Mesenchymal stem cell (in vitro differentiated cells and primary cell): ENCODE results near the gene NFKB1.

Source experiments
- DNase-seq: peaks from one replicate; pipeline ENCODE4 v3.0.0-alpha.2; 2013
- H2AFZ ChIP-seq: one replicate; pipeline ENCODE4 v1.6.1; 2013; ENCODE audit warnings: low read depth, mild to moderate bottlenecking, control low read depth, inconsistent platforms, low read length, moderate library complexity
- H2AK5ac ChIP-seq: 2 replicates; pipeline ENCODE4 v1.6.1; 2013; ENCODE audit warnings: low read length, moderate library complexity, mild to moderate bottlenecking, inconsistent platforms; ENCODE audit not compliant: severe bottlenecking
- H2BK120ac ChIP-seq: one replicate; pipeline ENCODE4 v1.6.1; 2013; ENCODE audit warnings: low read depth, mild to moderate bottlenecking, inconsistent platforms, low read length, moderate library complexity
- H2BK12ac ChIP-seq, 2 experiments: one replicate each; pipeline ENCODE4 v1.6.1; 2013; ENCODE audit warnings: inconsistent platforms in 2 of 2, low read length in 2 of 2, mild to moderate bottlenecking in 2 of 2, moderate library complexity in 2 of 2, control low read depth in 1 of 2
- H2BK15ac ChIP-seq: one replicate; pipeline ENCODE4 v1.6.1; 2013; ENCODE audit warnings: mild to moderate bottlenecking, low read depth, inconsistent platforms; ENCODE audit not compliant: poor library complexity, severe bottlenecking
- H2BK5ac ChIP-seq: 2 replicates; pipeline ENCODE4 v1.6.1; 2013; ENCODE audit warnings: low read depth, mild to moderate bottlenecking, low read length, control low read depth, inconsistent platforms; ENCODE audit not compliant: poor library complexity, severe bottlenecking
- H3K14ac ChIP-seq, 2 experiments: one replicate each; pipeline ENCODE4 v1.6.1; 2013; ENCODE audit warnings: inconsistent platforms in 2 of 2, low read length in 2 of 2, control low read depth in 1 of 2, mild to moderate bottlenecking in 1 of 2, moderate library complexity in 1 of 2
- H3K18ac ChIP-seq, 2 experiments: one replicate each; pipeline ENCODE4 v1.6.1; 2013; ENCODE audit warnings: inconsistent platforms in 2 of 2, low read length in 2 of 2, control low read depth in 1 of 2, low read depth in 1 of 2, mild to moderate bottlenecking in 1 of 2
- H3K23ac ChIP-seq, 2 experiments: one replicate each; pipeline ENCODE4 v1.6.1; 2013; ENCODE audit warnings: inconsistent platforms in 2 of 2, low read length in 2 of 2, mild to moderate bottlenecking in 2 of 2, moderate library complexity in 2 of 2, control low read depth in 1 of 2
- H3K27ac ChIP-seq: 2 replicates; pipeline ENCODE4 v1.5.1; 2013; ENCODE audit warnings: mild to moderate bottlenecking, moderate library complexity, low read length, control low read depth, inconsistent platforms; ENCODE audit not compliant: poor library complexity, severe bottlenecking
- H3K27me3 ChIP-seq, 2 experiments: 2 replicates each; pipeline versions ENCODE4 v1.6.1 to v1.7.0; 2013; ENCODE audit warnings: low read length in 2 of 2, mild to moderate bottlenecking in 2 of 2, moderate library complexity in 2 of 2, control low read depth in 1 of 2, inconsistent platforms in 1 of 2; ENCODE audit not compliant: control insufficient read depth in 1 of 2, insufficient read depth in 1 of 2
- H3K36me3 ChIP-seq, 2 experiments: 2 replicates each; pipeline versions ENCODE4 v1.6.1 to v1.7.0; 2013; ENCODE audit warnings: low read length in 2 of 2, control low read depth in 1 of 2, inconsistent platforms in 1 of 2, low read depth in 1 of 2, mild to moderate bottlenecking in 1 of 2; ENCODE audit not compliant: insufficient read depth in 2 of 2, control insufficient read depth in 1 of 2
- H3K4ac ChIP-seq, 2 experiments: one replicate each; pipeline ENCODE4 v1.6.1; 2013; ENCODE audit warnings: inconsistent platforms in 2 of 2, low read length in 2 of 2, mild to moderate bottlenecking in 2 of 2, moderate library complexity in 2 of 2, control low read depth in 1 of 2, low read depth in 1 of 2
- H3K4me1 ChIP-seq: 2 replicates; pipeline ENCODE4 v1.6.1; 2013; ENCODE audit warnings: low read depth, low read length, control low read depth; ENCODE audit not compliant: control insufficient read depth, insufficient read depth
- H3K4me2 ChIP-seq: 2 replicates; pipeline ENCODE4 v1.6.1; 2013; ENCODE audit warnings: low read length, mild to moderate bottlenecking, inconsistent platforms; ENCODE audit not compliant: poor library complexity, severe bottlenecking
- H3K4me3 ChIP-seq, 2 experiments: 2 replicates each; pipeline versions ENCODE4 v1.5.1 to v1.7.0; 2013; ENCODE audit warnings: low read length in 2 of 2, mild to moderate bottlenecking in 2 of 2, control low read depth in 1 of 2, low read depth in 1 of 2; ENCODE audit not compliant: insufficient read depth in 1 of 2
- H3K79me1 ChIP-seq: replicated peaks from 2 replicates; pipeline ENCODE4 v1.6.1; 2013; ENCODE audit warnings: mild to moderate bottlenecking, control low read depth, low read length, inconsistent platforms; ENCODE audit not compliant: poor library complexity, severe bottlenecking
- H3K9ac ChIP-seq: 2 replicates; pipeline ENCODE4 v1.7.0; 2013; ENCODE audit warnings: mild to moderate bottlenecking, low read length, moderate library complexity
- H3K9me3 ChIP-seq: 2 replicates; pipeline ENCODE4 v1.7.0; 2013; ENCODE audit warnings: mild to moderate bottlenecking, low read length; ENCODE audit not compliant: control insufficient read depth
- H4K8ac ChIP-seq: one replicate; pipeline ENCODE4 v1.6.1; 2013; ENCODE audit warnings: inconsistent platforms, mild to moderate bottlenecking, low read length, moderate library complexity
- H4K91ac ChIP-seq: one replicate; pipeline ENCODE4 v1.6.1; 2013; ENCODE audit warnings: mild to moderate bottlenecking, low read length, inconsistent platforms
- WGBS: methylation state at CpG from one replicate; pipeline ENCODE4 v1.1.7; 2013; ENCODE audit warnings: mixed read lengths; 5-methylcytosine and 5-hydroxymethylcytosine counted together

The NFKB1 gene

DNA sequence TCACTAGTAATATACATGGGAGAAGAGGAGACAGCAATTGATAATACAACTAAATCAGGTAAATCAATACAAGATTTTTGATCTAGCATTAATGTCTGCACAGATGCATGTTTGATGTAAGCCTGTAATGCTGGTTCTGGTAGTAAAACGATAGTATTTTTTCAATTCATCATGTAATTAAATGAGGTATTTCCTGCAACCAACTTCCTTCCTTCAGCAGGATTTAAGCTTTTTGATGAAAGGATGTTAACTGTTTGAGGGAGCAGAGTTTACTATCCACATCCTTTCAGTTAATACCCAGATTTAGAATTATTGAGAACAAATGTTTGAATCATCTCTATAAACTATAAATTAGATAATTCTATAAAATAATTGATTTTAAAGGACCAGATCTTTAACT is 31.4 kb upstream of the NFKB1 start:
- no peak overlapping the region for H2BK120ac ChIP-seq
- no peak overlapping the region for H3K23ac ChIP-seq
- no peaks in the 10 kb centered on the region for H3K36me3 ChIP-seq
- no peak overlapping the region for H3K4me3 ChIP-seq
- H4K91ac ChIP-seq, result no peak overlapping the region
- H3K79me1 ChIP-seq, result no peaks in the 10 kb centered on the region
- H2BK5ac ChIP-seq, result no peak overlapping the region
- no peak overlapping the region for H3K14ac ChIP-seq
- no peak overlapping the region for H3K27ac ChIP-seq
- H3K4me1 ChIP-seq, result peaks cover 3% of the 10 kb centered on the region
- H3K4ac ChIP-seq, result no peak overlapping the region
- no peak overlapping the region for H2BK12ac ChIP-seq
- no peak overlapping the region for H2AK5ac ChIP-seq
- H4K8ac ChIP-seq, result no peak overlapping the region
- H3K9ac ChIP-seq, result no peak overlapping the region
- no peaks in the 10 kb centered on the region for H3K9me3 ChIP-seq
- no peak for DNase-seq
- no peak overlapping the region for H3K18ac ChIP-seq
- H3K4me2 ChIP-seq, result no peak overlapping the region
- no peak overlapping the region for H2BK15ac ChIP-seq
- WGBS, result no CpG with 5 or more reads among the region's 1 CpG
- H3K27me3 ChIP-seq, result no peaks in the 10 kb centered on the region
- no peak overlapping the region for H2AFZ ChIP-seq

DNA sequence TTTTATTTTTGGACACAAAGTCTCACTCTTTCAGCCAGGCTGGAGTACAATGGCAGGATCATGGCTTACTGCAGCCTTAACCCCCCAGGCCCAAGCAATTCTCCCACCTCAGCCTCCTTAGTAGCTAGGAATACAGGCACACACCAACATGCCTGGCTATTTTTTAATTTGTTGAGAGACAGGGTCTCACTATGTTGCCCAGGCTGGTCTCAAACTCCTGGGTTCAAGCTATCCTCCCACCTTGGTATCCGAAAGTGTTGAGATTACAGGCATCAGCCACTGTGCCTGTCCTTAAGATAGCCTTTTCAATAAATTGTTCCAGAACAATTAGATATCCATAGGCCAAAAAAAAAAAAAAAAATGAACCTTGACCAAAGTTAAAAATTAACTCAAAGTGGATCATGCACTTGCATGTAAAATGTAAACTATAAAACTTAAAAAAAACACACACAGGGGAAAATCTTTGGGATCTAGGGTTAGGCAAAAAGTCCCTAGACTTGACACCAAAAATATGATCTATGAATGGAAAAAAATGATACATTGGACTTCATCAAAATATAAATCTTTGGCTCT is 28.6 kb upstream of the NFKB1 start:
- Histone ChIP-seq H3K4me2 (no peak overlapping the region), H3K18ac (no peak overlapping the region), H4K8ac (no peak overlapping the region), H3K79me1 (no peaks in the 10 kb centered on the region), H2BK15ac (no peak overlapping the region), H3K36me3 (no peaks in the 10 kb centered on the region), H3K27me3 (no peaks in the 10 kb centered on the region), H2BK120ac (no peak overlapping the region), H3K27ac (no peak overlapping the region), H3K9me3 (no peaks in the 10 kb centered on the region), H2BK12ac (no peak overlapping the region), H2BK5ac (no peak overlapping the region), H2AFZ (no peak overlapping the region), H3K9ac (no peak overlapping the region), H3K14ac (no peak overlapping the region), H4K91ac (no peak overlapping the region), H2AK5ac (no peak overlapping the region), H3K4me3 (no peak overlapping the region), H3K4ac (no peak overlapping the region), H3K23ac (no peak overlapping the region), H3K4me1 (peaks cover 3% of the 10 kb centered on the region)
- DNase-seq, result no peak
- 67% methylated on average over 1 of the region's 1 CpG for WGBS

DNA sequence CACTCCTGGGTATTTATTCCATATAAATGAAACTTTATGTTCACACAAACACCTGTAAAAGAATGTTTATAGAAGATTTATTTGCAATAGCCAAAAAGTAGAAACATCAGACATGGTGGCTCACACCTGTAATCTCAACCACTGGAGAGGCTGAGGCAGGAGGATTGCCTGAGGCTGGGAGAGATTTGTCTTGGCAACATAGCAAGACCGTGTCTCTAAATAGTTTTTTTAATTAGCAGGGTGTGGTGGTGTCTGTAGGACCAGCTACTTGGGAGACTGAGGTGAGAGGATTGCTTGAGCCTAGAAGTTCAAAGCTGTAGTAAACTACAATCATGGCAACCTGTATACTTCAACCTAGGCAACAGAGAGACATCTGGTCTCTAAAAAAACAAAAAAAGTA is 27.7 kb upstream of the NFKB1 start:
- no peaks in the 10 kb centered on the region for H3K79me1 ChIP-seq
- H3K23ac ChIP-seq, result no peak overlapping the region
- H2AFZ ChIP-seq, result no peak overlapping the region
- H2AK5ac ChIP-seq, result no peak overlapping the region
- H2BK12ac ChIP-seq, result no peak overlapping the region
- no peak overlapping the region for H3K4ac ChIP-seq
- no peak overlapping the region for H3K4me3 ChIP-seq
- no peak overlapping the region for H2BK5ac ChIP-seq
- no peak overlapping the region for H4K8ac ChIP-seq
- WGBS, result 55% methylated on average over 1 of the region's 1 CpG
- no peaks in the 10 kb centered on the region for H3K36me3 ChIP-seq
- H3K14ac ChIP-seq, result no peak overlapping the region
- peaks cover 3% of the 10 kb centered on the region for H3K4me1 ChIP-seq
- H3K18ac ChIP-seq, result no peak overlapping the region
- no peaks in the 10 kb centered on the region for H3K27me3 ChIP-seq
- no peaks in the 10 kb centered on the region for H3K9me3 ChIP-seq
- no peak overlapping the region for H3K4me2 ChIP-seq
- no peak for DNase-seq
- H3K27ac ChIP-seq, result no peak overlapping the region
- H4K91ac ChIP-seq, result no peak overlapping the region
- no peak overlapping the region for H2BK15ac ChIP-seq
- no peak overlapping the region for H2BK120ac ChIP-seq
- H3K9ac ChIP-seq, result no peak overlapping the region

DNA sequence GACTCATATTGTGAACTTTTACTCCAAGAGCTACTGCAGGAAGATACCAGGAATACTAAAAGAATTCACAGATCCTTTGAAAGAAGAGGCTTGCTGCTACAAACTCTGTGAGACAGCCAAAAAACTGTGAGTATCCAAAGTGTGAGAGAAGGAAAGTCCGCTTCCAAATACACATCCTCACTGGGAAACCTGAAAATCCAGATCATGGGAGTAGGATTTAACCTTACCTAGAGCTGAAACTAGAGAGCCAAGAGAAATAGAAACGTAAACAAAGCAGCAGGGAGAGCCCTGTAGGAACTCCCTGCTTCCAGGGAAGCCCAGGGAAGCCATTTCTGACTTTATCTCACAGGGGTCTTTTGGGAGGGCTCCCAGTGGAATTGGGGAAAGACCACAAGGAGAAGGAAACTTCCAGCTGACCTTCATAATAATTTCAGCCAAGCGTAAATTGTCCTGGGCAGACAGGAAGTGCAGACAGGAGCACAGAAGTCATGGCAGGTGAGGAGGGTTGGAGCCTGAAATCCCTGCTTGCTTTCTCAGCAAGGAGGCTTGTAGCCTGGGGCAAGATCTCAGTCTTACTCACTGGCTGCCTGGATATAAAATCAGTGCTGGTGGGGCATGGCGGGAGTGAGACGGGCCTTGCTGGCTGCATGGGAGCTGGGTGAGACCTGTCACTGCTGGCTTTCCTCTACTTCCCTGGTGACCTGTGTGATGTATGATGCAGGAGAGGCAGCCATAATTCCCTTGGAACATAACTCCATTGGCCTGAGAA is 26.2 kb upstream of the NFKB1 start:
- no peak overlapping the region for H2BK5ac ChIP-seq
- no peak overlapping the region for H3K9ac ChIP-seq
- no peak overlapping the region for H2AFZ ChIP-seq
- no peak overlapping the region for H4K8ac ChIP-seq
- H2BK120ac ChIP-seq, result no peak overlapping the region
- no peak overlapping the region for H3K14ac ChIP-seq
- H3K4me2 ChIP-seq, result no peak overlapping the region
- H3K27me3 ChIP-seq, result no peaks in the 10 kb centered on the region
- no peak overlapping the region for H3K27ac ChIP-seq
- DNase-seq, result no peak
- H3K23ac ChIP-seq, result no peak overlapping the region
- H2BK15ac ChIP-seq, result no peak overlapping the region
- no peaks in the 10 kb centered on the region for H3K36me3 ChIP-seq
- peaks cover 3% of the 10 kb centered on the region for H3K4me1 ChIP-seq
- H3K4me3 ChIP-seq, result no peak overlapping the region
- H2BK12ac ChIP-seq, result no peak overlapping the region
- WGBS, result 95% methylated on average over 5 of the region's 5 CpGs
- H3K9me3 ChIP-seq, result no peaks in the 10 kb centered on the region
- no peak overlapping the region for H3K18ac ChIP-seq
- H4K91ac ChIP-seq, result no peak overlapping the region
- H3K4ac ChIP-seq, result no peak overlapping the region
- H3K79me1 ChIP-seq, result no peaks in the 10 kb centered on the region
- H2AK5ac ChIP-seq, result no peak overlapping the region
